Measurements from ENCODE around the gene GRM7. TPM values are rescaled to one million over a fixed set of nuclear protein-coding genes. Genes with fewer than 3 reads are reported as not detected.

The GRM7 gene
- total RNA-seq, 1 experiment from 2014 or later, result not detected

- H3K27me3 ChIP-seq (ENCODE audit: insufficient read depth, low read length), result no peaks in the 10 kb centered on the region
- BruUV-seq (replicated peaks), result no TSS peak
- DNase-seq (ENCODE audit: low read depth, low spot score) (no peak), ATAC-seq (no peak)
- H3K4me3 ChIP-seq (replicated peaks in 1 of 2; ENCODE audit: low read depth in 1 of 2, low read length in 2 of 2), result no peak overlapping the region
- H3K4me1 ChIP-seq (ENCODE audit: control insufficient read depth in 1 of 2, insufficient read depth in 2 of 2, low read length in 2 of 2), result no peaks in the 10 kb centered on the region
- H3K4me2 ChIP-seq (ENCODE audit: low read length), result no peak overlapping the region
- H3K9me2 ChIP-seq (ENCODE audit: insufficient read depth), result no peaks in the 10 kb centered on the region
- ChIA-PET CTCF (no interaction called here), RAD21 (ENCODE audit: low non-redundant PET in 1 of 2, low total read pairs in 2 of 2, uncharacterized antibody in 2 of 2, unreplicated experiment in 2 of 2) (no interaction called here), POLR2A (no interaction called here)
- H3K27ac ChIP-seq (ENCODE audit: low read depth, low read length), result no peak overlapping the region
- H3K36me3 ChIP-seq (ENCODE audit: control insufficient read depth in 1 of 2, insufficient read depth in 2 of 2, low read length in 2 of 2), result no peaks in the 10 kb centered on the region
- no peak for TF ChIP-seq POLR2AphosphoS5 (IDR thresholded peaks at IDR 0.05; ENCODE audit: low read depth, low read length)
- no peak for TF ChIP-seq ZFX (IDR thresholded peaks at IDR 0.05)
- TF ChIP-seq YY1 (IDR thresholded peaks at IDR 0.05; ENCODE audit: extremely low read depth, insufficient replicate concordance, low read depth, low read length), result no peak
- TF ChIP-seq TCF7L2 (IDR thresholded peaks at IDR 0.05; ENCODE audit: borderline replicate concordance, extremely low read depth, insufficient read depth, insufficient read length), result no peak
- no peak for TF ChIP-seq ELF1 (IDR thresholded peaks at IDR 0.05; ENCODE audit: borderline replicate concordance, low read depth)
- no peak for TF ChIP-seq CTCF (IDR thresholded peaks at IDR 0.05 in 2 of 3, conservative IDR thresholded peaks at IDR 0.05 in 1 of 3; ENCODE audit: borderline replicate concordance in 1 of 3, insufficient read depth in 1 of 3, low read depth in 2 of 3, low read length in 2 of 3)
- no peak for TF ChIP-seq SIN3A (IDR thresholded peaks at IDR 0.05; ENCODE audit: low read depth)
- no peak for TF ChIP-seq JUND (IDR thresholded peaks at IDR 0.05)
- TF ChIP-seq CEBPB (IDR thresholded peaks at IDR 0.05; ENCODE audit: low read depth), result no peak
- TF ChIP-seq EZH2phosphoT487 (IDR thresholded peaks at IDR 0.05; ENCODE audit: borderline replicate concordance), result no peak
- TF ChIP-seq POLR2A (IDR thresholded peaks at IDR 0.05; ENCODE audit: borderline replicate concordance, extremely low read depth, insufficient read depth, insufficient read length), result no peak
- no peaks in the 10 kb centered on the region for H3K79me2 ChIP-seq (ENCODE audit: insufficient read depth, low read length)
- no peak overlapping the region for H2AFZ ChIP-seq (ENCODE audit: low read depth, low read length, poor library complexity, severe bottlenecking)
- intact Hi-C loops (cut with micrococcal nuclease), result no loop called here
- H4K20me1 ChIP-seq (ENCODE audit: insufficient read depth), result no peaks in the 10 kb centered on the region
- H3K9ac ChIP-seq (ENCODE audit: low read length), result no peak overlapping the region
- no peaks in the 10 kb centered on the region for H3K9me3 ChIP-seq (ENCODE audit: control insufficient read depth in 1 of 2, insufficient read depth in 1 of 2, low read depth in 1 of 2, low read length in 2 of 2)
These were observed 209.5 kb downstream of the GRM7 start for GRCh38 chr3:7070461-7070860.
